HCT116 (cell line): ENCODE results near the gene FNDC11.
A peak's percentile ranks its signal among the peaks of the same experiment; 100 is the strongest.

Experiments used
- EGR1 ChIP-seq: IDR thresholded peaks from 2 replicates; pipeline ENCODE4 v1.6.1; 2012; ENCODE audit warnings: low read depth
- EZH2 ChIP-seq: fragments of 200-600 bp; sonication (generic); IDR thresholded peaks from 2 replicates; pipeline ENCODE4 v1.6.1; 2017; ENCODE audit warnings: antibody characterized with exemption, mixed run types
- EZH2phosphoT487 ChIP-seq: fragments of 200-600 bp; IDR thresholded peaks from 2 replicates; pipeline ENCODE4 v1.6.1; 2018; ENCODE audit warnings: antibody characterized with exemption, borderline replicate concordance
- POLR2A ChIP-seq: IDR thresholded peaks from 2 replicates; pipeline ENCODE4 v1.7.0; 2011; ENCODE audit warnings: borderline replicate concordance; ENCODE audit not compliant: insufficient read depth, insufficient read length; ENCODE audit errors: extremely low read depth
- POLR2AphosphoS5 ChIP-seq: IDR thresholded peaks from 2 replicates; pipeline ENCODE4 v1.6.1; 2011; ENCODE audit warnings: mild to moderate bottlenecking, low read depth, low read length, moderate library complexity
- RAD21 ChIP-seq: IDR thresholded peaks from 2 replicates; pipeline ENCODE4 v1.6.1; 2012; ENCODE audit warnings: low read depth, mild to moderate bottlenecking
- YY1 ChIP-seq: IDR thresholded peaks from 2 replicates; pipeline ENCODE4 v1.6.1; 2011; ENCODE audit warnings: low read length, low read depth, moderate library complexity, mild to moderate bottlenecking; ENCODE audit not compliant: insufficient replicate concordance; ENCODE audit errors: extremely low read depth
- TF ChIP-seq, protein P1 (sequence below), 3 experiments: fragments of 200-600 bp in 1 of 3; sonication (generic) in 1 of 3; IDR thresholded peaks in 2 of 3; conservative IDR thresholded peaks in 1 of 3; 2 replicates each; pipeline ENCODE4 v1.5.1; 2012 to 2017; ENCODE audit warnings: low read depth in 2 of 3, low read length in 2 of 3, antibody characterized with exemption in 1 of 3, borderline replicate concordance in 1 of 3, control low read depth in 1 of 3, mild to moderate bottlenecking in 1 of 3, mixed read lengths in 1 of 3, mixed run types in 1 of 3, moderate library complexity in 1 of 3; ENCODE audit not compliant: insufficient read depth in 1 of 3
- TF ChIP-seq, protein P2 (sequence below): IDR thresholded peaks from 2 replicates; pipeline ENCODE4 v1.6.1; 2012; ENCODE audit warnings: low read depth
- TF ChIP-seq, protein P3 (sequence below): IDR thresholded peaks from 2 replicates; pipeline ENCODE4 v1.6.1; 2012

DNA sequence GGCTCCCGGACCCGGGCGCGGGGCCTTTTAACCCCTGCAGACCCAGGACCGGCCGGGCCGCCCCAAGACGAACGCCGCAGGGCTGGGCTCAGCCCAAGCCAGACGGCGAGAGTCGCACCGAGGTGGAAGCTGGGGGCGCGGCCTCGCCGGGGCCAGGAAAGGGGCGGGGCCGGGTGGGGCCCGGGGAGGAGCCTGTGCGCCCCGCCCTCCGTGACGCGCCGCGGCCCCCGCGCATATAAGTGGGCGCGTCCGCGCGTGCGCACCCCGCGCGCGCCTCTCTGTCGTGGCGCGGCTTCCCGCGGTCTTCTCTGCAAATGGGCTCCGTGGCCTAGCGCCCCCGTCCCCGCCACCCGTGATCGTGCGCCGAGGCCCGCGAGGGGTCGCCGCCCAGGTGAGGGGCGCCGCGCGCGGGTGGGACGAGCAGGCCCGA lies 33.4 kb upstream of the FNDC11 start, which contains the start of gene PPDPF:
- no peak for TF ChIP-seq RAD21
- TF ChIP-seq, protein P1, sequence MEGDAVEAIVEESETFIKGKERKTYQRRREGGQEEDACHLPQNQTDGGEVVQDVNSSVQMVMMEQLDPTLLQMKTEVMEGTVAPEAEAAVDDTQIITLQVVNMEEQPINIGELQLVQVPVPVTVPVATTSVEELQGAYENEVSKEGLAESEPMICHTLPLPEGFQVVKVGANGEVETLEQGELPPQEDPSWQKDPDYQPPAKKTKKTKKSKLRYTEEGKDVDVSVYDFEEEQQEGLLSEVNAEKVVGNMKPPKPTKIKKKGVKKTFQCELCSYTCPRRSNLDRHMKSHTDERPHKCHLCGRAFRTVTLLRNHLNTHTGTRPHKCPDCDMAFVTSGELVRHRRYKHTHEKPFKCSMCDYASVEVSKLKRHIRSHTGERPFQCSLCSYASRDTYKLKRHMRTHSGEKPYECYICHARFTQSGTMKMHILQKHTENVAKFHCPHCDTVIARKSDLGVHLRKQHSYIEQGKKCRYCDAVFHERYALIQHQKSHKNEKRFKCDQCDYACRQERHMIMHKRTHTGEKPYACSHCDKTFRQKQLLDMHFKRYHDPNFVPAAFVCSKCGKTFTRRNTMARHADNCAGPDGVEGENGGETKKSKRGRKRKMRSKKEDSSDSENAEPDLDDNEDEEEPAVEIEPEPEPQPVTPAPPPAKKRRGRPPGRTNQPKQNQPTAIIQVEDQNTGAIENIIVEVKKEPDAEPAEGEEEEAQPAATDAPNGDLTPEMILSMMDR (IDR thresholded peaks at IDR 0.05 in 2 of 3, conservative IDR thresholded peaks at IDR 0.05 in 1 of 3; ENCODE audit: borderline replicate concordance in 1 of 3, insufficient read depth in 1 of 3, low read depth in 2 of 3, low read length in 2 of 3): no peak
- TF ChIP-seq POLR2AphosphoS5: peak; percentile 95
- no peak for TF ChIP-seq EZH2
- peak; percentile 81 for TF ChIP-seq POLR2A
- no peak for TF ChIP-seq EZH2phosphoT487
- TF ChIP-seq, protein P2, sequence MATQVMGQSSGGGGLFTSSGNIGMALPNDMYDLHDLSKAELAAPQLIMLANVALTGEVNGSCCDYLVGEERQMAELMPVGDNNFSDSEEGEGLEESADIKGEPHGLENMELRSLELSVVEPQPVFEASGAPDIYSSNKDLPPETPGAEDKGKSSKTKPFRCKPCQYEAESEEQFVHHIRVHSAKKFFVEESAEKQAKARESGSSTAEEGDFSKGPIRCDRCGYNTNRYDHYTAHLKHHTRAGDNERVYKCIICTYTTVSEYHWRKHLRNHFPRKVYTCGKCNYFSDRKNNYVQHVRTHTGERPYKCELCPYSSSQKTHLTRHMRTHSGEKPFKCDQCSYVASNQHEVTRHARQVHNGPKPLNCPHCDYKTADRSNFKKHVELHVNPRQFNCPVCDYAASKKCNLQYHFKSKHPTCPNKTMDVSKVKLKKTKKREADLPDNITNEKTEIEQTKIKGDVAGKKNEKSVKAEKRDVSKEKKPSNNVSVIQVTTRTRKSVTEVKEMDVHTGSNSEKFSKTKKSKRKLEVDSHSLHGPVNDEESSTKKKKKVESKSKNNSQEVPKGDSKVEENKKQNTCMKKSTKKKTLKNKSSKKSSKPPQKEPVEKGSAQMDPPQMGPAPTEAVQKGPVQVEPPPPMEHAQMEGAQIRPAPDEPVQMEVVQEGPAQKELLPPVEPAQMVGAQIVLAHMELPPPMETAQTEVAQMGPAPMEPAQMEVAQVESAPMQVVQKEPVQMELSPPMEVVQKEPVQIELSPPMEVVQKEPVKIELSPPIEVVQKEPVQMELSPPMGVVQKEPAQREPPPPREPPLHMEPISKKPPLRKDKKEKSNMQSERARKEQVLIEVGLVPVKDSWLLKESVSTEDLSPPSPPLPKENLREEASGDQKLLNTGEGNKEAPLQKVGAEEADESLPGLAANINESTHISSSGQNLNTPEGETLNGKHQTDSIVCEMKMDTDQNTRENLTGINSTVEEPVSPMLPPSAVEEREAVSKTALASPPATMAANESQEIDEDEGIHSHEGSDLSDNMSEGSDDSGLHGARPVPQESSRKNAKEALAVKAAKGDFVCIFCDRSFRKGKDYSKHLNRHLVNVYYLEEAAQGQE: no peak
- TF ChIP-seq EGR1: no peak
- TF ChIP-seq, protein P3, sequence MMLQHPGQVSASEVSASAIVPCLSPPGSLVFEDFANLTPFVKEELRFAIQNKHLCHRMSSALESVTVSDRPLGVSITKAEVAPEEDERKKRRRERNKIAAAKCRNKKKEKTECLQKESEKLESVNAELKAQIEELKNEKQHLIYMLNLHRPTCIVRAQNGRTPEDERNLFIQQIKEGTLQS: no peak
- TF ChIP-seq YY1: no peak
